GM19043 (cell line): ENCODE measurements around the gene CCDC152.
"Not testable (repeated sequence)": the region's sequence is repeated elsewhere in the genome, so short reads cannot be mapped to it uniquely, and the experiment has no call there.

Source experiments
- ATAC-seq: cut with Tn5 transposase; IDR thresholded peaks from one replicate; pipeline ENCODE4 v1.9.1; 2021; ENCODE audit warnings: low read depth; ENCODE audit not compliant: unreplicated experiment

Gene CCDC152

DNA sequence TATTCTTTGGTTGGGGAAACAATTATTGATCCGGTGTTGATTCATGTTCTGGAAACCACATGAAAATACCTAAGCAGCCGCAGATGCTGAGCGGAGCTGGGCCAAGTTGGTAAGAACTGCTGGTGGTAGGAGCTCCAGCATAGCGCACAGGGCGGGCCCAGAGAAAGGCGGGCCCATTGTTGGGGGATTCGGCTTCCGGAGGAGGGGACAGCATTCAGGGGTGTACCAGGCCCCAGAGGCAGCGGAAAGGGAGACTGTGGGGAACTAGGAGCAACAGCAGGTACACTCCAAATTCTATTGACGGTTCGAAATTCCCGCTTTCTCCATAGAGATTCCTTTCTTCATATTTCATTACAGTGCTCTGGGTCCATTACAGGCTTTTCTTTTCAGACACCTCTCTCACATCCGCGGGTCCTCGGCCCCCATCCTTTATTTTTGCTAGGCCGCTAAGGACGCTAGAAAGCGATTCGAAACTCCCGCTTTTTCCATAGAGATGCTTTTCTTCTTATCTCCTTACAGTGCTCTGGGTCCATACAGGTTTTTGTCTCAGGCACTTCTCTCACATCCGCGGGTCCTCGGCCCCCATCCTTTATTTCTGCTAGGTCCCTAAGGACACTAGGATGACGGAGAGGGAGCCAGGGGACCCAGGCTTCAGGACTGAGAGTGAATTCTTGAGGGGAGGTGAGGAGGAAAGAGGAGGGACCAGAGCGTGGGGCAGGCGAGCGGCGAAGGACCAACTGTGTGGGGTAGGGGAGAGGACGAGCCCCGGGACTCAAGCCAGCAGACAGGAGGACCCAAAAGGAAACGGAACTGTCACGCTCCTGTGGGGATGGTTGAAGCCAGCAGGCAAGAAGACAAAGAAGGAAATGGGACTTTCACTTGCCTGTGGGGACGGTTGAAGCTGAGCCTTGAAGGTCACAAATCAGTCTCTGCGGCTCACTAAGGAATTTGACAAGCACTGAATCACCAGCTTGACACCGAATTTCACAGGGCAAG lies at the start of gene CCDC152:
TSS of gene CCDC152 (plus strand) at position 213 of the 996 bp plus-strand sequence. CDS start 2,304 bp downstream, outside the sequence.
- peak; percentile 89 for ATAC-seq

DNA sequence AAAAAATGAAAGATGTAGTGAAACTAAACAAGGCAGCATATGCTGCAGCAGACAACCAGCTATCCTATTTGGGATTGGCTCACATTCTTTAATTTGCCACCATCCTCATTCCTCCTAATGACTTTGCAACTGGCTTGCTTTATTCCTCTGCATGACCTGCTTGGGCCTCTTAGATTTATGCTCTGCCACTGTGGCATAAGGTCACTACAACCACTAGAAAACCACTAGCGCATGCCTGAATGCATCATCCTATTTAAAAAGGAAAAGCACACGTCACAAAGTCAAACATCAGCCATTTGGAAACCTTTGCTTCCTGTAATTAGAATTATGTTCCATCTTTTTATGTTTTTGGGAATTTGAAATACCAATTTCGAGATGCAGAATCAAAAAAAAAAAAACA lies 40.8 kb upstream of the CCDC152 start:
- ATAC-seq, result no peak

- ATAC-seq, result peak; percentile 92
These were observed 38.0 kb upstream of the CCDC152 start for GRCh38 chr5:42718591-42718990.

DNA sequence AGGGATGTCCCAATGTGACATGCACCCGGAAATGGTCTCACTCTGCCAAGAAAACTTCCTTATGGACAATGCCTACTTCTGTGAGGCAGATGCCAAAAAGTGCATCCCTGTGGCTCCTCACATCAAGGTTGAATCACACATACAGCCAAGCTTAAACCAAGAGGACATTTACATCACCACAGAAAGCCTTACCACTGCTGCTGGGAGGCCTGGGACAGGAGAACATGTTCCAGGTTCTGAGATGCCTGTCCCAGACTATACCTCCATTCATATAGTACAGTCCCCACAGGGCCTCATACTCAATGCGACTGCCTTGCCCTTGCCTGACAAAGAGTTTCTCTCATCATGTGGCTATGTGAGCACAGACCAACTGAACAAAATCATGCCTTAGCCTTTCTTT lies 37.6 kb upstream of the CCDC152 start:
- peak; percentile 1 for ATAC-seq

DNA sequence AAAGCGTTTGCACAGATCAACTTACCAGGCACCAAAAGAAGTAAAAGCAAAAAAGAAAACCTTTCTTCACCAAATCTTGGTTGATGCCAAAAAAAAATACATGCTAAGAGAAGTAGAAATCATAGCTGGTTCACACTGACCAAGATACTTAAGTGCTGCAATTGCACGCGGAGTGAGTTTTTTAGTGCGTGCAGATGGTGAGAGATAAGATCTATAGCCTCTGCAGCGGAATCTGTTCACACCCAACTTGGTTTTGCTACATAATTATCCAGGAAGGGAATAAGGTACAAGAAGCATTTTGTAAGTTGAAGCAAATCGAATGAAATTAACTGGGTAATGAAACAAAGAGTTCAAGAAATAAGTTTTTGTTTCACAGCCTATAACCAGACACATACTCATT lies 36.4 kb upstream of the CCDC152 start:
- no peak for ATAC-seq

- no peak for ATAC-seq
These were observed 35.1 kb upstream of the CCDC152 start for GRCh38 chr5:42721484-42721883.

DNA sequence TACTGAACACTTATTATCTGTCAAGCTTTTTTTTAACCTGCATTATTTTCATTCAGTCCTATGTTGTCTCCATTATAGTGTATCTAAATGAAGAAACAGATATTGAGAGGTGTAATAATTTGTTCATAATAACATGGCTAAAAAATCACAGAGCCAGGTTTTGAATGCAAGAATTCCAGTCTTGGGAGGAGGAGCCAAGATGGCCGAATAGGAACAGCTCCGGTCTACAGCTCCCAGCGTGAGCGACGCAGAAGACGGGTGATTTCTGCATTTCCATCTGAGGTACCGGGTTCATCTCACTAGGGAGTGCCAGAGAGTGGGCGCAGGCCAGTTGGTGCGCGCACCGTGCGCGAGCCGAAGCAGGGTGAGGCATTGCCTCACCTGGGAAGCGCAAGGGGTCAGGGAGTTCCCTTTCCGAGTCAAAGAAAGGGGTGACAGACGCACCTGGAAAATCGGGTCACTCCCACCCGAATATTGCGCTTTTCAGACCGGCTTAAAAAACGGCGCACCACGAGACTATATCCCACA lies 22.0 kb upstream of the CCDC152 start:
- not testable (repeated sequence) for ATAC-seq

DNA sequence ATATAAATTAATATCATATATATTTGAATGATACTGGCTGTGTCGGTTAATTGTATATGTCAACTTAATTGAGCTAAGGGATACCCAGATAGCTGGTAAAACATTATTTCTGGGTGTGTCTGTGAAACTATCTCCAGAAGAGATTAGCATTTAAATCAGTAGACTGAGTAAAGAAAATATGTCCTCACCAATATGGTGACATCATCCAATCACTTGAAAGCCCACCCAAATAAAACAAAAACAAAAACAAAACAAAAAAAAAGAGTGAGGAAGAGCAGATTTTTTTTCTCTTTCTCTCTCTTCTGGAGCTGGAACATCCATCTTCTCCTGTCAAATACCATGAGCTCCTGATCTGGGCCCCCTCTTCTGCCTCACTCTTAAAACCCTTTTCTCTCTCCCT lies 15.7 kb upstream of the CCDC152 start:
- ATAC-seq, result no peak

DNA sequence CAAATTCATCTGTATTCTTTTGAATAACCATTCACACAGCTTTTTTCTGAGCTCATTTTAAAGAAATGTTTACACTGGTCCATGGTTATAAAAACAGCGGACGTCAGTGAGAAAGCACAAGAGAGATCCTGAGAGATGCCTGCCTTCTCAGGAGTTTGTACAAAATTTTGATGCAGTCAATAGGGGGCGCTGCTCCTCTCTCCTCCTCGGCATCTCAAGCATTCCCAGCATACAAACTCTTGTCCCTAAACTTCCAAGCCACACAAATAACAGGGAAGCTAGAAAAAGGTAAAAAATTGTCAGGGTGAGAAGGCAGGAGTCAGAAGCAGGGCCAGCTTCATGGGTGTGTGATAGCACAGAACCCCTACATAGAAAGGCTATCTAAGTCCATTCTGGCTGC lies 11.2 kb upstream of the CCDC152 start:
- no peak for ATAC-seq

DNA sequence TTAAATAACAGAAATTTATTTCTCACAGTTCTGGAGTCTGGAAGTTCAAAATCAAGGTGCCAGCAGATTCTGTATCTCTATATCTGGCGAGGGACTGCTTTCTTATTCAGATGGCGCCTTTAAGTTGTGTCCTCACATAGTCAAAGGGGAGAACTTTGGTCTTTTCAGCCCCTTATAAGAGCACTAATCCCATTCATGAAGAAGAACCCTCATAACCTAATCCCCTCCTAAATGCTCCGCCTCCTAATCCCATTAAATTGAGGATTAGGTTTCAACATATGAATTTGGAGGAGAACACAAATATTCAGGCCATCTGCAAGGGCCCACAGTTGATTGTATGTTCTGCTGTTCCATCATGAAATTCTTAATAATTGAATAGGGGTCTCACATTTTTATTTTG lies 10.8 kb upstream of the CCDC152 start:
- ATAC-seq, result no peak

- ATAC-seq, result no peak
These were observed 7.6 kb upstream of the CCDC152 start for GRCh38 chr5:42749020-42749419.

DNA sequence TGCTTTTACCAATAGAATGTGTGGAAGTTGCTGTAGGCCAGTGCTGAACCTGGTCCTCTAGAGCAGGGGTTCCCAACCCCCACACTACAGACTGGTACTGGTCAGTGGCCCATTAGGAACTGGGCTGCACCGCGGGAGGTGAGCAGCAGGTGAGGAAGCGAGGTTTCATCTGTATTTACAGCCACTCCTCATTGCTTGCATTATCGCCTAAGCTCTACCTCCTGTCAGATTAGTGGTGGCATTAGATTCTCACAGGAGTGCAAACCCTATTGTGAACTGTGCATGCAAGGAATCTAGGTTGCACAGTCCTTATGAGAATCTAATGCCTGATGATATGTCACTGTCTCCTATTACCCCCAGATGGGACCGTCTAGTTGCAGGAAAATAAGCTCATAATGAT lies 6.1 kb upstream of the CCDC152 start:
- ATAC-seq, result no peak

- ATAC-seq, result no peak
These were observed 5.6 kb upstream of the CCDC152 start for GRCh38 chr5:42751044-42751443.

DNA sequence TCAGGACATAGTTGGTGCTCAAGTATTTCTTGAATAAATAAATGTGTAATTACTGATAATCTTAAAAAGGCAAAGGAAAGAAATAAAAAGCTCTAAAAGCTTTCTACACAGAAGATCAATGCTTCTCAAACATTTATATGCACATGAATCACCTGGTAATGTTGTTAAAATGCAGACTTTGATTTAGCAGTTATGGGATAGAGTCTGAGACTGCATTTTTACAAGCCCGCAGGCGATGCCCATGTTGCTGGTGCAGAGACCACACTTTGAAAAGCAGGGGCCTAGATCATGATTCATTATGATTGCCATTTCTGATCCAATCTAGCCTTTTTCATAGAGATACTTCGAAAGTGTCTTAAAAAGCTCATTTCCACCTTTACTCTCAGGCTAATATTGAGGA lies 3.5 kb upstream of the CCDC152 start:
- ATAC-seq, result no peak

GRCh38 chr5:42759456-42759855 lies 2.8 kb downstream of the CCDC152 start:
- no peak for ATAC-seq

GRCh38 chr5:42760426-42760825 lies 3.8 kb downstream of the CCDC152 start:
- ATAC-seq, result no peak

DNA sequence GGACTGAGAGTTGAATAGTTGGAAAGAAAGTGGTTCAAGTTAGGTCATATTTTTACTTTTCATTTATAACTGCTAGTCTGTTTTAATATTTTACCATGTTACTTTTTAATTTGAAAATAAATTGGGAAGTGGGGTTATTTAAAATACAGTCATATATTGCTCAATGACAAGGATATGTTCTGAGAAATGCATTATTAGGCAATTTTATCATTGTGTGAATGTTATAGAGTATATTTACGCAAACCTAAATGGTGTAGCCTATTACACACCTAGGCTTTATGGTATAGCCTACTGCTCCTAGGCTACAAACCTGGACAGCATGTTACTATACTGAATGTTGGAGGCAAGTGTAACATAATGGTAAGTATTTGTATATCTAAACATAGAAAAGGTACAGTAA lies 5.2 kb downstream of the CCDC152 start:
- no peak for ATAC-seq

DNA sequence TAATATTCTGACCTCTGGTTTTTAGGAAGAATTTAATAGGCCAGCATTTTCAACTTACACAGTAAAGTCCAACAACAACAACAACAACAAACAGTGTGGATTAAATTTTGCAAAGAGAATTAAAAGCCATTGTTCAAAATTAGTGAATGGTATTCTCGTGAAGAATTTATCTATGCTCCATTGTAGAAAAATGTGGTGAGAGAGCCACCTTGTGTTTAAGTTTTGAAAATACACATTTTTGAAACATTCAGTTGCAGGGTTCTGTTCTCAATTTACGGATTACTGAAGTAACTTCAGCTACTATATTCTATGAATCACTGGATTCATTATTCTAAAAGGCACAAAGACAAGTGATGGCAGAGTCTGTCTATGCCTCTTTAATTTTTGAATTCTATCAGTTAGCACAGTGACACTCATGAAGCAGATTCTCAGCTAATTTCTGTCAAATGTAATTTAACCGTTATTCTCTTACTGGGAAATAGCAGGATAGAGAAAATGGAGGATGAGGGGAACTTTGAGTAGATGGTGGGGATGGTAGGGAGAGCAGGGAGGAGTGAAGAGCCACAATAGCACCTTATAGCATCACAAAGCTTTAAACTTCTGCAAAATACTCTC lies 11.0 kb downstream of the CCDC152 start:
- ATAC-seq, result no peak

GRCh38 chr5:42768106-42768504 lies 11.5 kb downstream of the CCDC152 start:
- ATAC-seq, result no peak

DNA sequence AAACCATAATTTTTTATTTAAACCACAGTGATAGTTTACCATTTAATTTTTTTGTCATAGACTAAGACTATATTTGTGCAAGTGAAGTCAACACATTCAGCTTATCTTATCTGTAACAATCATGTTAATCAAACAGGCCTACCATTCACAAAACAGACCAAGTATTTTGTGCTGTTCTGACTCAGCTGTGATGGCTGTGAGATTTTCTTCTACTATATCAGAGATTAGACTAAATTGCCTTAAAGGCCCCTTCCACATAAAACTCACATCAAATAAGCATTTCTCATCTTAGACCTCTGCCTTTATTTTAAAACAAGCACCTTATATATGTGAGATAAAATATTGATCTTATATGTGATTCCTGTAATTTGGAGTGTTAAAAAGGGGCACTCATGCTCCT lies 13.4 kb downstream of the CCDC152 start:
- ATAC-seq, result no peak

DNA sequence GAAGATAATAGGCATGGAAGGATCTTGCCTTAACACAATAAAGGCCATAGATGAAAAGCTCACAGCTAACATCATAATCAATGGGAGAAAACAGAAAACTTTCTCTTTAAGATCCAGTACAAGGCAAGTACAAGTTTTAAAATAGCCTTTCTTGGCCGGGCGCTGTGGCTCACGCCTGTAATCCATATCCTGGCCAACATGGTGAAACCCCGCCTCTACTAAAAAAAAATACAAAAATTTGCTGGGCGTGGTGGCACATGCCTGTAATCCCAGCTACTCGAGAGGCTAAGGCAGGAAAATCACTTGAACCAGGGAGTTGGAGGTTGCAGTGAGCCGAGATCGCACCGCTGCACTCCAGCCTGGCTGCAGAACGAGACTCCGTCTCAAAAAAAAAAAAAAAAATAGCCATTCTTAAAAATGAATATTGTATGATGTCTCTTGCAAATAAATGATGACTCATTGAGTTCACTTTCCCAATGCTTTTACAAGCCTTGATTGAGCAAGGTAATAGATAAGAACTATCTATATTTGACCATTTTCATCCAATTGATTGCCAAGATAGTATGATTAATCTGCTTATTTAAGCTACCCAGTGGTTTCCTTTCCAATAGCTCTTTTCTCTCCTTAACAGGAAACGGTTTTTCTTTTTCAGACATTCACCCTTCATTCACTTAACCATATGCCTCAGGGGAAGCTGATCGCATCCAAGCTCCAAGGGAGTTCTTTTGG lies 15.8 kb downstream of the CCDC152 start:
- ATAC-seq, result no peak
